HG03460 (cell line): ENCODE results near the gene KLHL29.
A peak's percentile ranks its signal among the peaks of the same experiment; 100 is the strongest.

Experiments
- ATAC-seq: cut with Tn5 transposase; IDR thresholded peaks from one replicate; pipeline ENCODE4 v1.9.1; 2021; ENCODE audit not compliant: unreplicated experiment

The KLHL29 gene

DNA sequence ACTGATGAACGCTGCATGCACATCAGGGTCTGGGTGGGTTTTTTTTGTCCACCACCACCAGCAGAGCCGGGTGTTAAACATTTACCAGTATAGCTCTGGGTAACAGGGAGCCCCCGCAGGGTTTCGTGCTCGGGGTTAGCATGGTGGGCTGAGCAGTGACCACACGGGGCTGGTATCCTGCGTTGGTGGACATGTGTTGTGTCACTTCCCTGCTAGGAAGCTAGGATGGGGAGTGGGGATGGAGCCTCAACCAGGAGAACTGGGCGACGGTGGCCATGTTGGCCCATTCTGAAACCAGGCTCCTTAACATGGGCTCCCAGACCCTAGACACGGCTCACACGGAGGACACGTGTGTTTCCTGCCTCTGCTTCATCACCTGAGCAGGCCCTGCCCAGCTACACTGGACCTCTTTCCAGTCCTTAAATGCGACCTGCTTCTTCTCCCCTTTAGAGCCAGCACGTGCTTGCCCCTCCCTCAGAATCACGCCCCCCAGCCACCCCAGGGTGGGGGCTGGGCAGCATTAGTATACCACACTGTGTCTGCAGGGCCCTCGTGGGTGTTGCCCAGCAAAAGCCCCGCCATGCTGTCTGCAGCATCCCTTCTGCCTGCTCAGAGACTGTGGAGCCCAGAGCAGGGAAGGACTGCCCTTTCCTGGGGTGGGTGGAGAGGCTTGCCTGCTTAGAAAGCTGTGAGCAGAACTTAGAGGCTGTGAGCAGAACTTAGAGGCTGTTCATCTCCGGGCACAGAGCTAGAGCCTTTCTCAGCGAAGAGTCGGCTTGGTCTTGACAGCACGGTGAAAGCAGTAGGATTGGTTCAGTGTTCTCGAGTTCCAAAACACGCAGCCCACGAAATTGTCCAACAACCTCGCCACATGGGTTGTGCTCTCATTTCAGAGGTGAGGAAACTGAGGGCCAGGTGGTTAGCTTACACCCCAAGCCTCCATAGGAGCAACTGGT is 142.1 kb downstream of the KLHL29 start:
- ATAC-seq: no peak

DNA sequence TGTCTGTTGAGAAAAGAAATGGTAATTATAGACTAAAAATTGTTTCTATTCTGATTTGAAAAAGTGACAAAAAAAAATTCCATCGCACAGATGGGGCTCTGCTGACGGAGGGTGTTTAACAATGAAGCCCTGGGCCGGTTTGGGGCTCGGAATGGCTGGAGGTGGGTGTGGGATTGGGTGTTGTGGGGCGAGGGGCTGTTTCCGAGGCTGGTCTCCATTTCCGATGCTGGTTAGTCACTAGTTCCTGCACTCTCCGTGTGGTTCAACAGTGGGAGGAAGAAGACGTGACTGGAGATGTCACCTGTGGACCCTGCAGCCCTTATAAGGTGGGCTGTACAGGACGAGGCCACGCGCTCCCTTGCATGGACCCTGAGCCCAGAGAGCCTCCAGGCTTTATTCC is 143.2 kb downstream of the KLHL29 start:
- no peak for ATAC-seq

- ATAC-seq: no peak
Measured at GRCh38 chr2:23528690-23529089, 143.7 kb downstream of the KLHL29 start.

GRCh38 chr2:23529659-23530058 is 144.7 kb downstream of the KLHL29 start:
- no peak for ATAC-seq

DNA sequence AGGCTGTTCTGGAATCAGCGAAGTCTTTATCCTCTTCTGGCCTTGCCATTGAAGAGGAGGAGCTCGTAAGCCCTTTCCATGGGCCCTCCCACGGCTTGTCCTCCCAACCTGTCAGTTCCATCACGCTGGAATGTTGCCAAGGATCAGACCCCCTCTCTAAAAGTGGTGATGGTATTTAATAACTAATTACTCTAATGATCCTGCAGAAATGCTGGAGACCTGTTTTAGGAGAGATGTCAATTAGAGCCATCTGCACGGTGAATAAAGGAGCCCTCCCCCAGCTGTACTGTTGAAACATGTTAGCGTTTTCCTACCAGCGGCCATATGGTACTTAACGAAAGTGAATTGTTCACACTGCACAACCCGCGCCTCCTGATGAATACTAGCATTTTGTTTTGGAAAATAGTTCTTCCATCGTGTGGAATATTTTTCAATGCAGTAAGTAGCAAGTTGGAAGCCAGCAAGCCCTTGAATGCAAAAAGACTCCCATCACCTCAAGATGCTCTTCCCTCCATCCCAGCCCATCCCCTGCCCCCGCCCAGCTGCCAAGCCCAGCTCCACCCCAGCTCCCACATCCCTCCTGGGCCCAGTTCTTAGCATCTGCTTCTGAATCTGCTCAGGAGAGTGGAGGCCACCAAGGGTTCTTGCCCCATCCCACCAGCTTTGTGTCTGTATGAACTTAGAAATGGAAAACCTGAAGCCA is 145.4 kb downstream of the KLHL29 start:
- no peak for ATAC-seq

- no peak for ATAC-seq
Measured at GRCh38 chr2:23530909-23531276, 145.9 kb downstream of the KLHL29 start.

- no peak for ATAC-seq
Measured at GRCh38 chr2:23531280-23531679, 146.3 kb downstream of the KLHL29 start.

DNA sequence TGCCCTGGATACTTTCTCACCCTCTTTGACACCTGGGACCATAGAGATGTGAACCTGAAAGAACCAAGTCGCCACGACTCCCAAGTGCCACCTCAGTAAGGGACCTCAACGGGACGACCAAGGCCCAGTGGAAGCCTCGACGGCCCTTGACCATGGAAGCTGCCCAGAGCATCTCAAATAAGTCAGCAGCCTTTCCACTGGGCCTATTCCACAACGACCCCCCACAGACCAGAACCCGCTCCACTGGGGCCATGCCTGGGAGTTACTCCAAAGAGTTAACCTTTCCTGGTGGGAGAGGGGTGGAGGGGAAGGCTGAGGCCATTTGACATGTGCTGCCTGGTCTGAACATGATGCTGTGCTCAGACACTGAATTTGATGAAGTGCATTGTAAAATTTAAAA is 146.9 kb downstream of the KLHL29 start:
- no peak for ATAC-seq

DNA sequence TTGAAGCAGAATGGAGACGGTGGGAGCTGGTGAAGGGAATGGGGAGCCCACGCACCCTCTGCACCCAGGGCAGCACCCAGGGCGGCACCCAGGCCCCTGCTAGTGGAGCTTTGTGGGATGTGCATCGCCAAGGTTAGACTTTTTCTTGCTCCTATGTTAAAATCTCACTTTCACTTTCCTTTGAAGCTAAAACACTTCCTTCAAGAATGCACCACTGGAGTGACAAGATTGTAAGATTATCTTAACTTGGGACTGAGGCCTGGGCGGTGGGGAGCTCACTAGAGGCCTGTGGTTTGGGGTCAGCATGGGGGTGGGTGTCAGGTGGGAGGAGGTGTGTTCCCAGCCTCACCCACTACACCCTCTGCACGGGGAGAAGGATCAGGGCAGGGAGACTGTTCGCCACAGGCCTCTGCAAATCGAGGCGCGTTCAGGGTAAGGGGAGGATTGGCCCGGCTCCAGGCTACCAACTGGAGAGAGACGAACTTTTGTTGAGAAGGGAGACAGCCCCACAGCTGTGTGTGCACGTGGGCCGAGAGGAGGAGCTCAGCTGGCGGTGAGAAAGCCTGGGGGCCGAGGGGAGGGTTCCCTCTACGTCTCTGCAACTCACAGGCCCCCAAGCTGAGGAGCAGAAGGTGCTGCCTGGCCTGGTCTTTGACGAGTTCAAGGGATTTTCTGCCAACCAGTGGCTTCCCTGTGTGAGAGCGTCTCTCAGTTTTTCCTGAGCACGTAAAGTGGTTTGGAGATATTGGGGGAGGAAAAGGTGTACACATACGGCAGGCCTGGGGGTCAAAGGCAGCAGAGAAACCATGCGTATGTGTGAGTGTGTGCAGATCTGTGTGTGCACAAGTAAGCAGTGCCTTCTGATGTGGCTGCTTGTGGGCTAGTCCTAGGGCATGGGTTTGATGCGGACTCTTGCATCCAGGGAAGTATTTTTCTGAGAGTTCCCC is 147.7 kb downstream of the KLHL29 start:
- peak; percentile 65 for ATAC-seq

- ATAC-seq: no peak
Measured at GRCh38 chr2:23533338-23533695, 148.3 kb downstream of the KLHL29 start.

GRCh38 chr2:23534771-23535170 is 149.8 kb downstream of the KLHL29 start:
- ATAC-seq: no peak

GRCh38 chr2:23536326-23536725 is 151.3 kb downstream of the KLHL29 start:
- ATAC-seq: no peak

DNA sequence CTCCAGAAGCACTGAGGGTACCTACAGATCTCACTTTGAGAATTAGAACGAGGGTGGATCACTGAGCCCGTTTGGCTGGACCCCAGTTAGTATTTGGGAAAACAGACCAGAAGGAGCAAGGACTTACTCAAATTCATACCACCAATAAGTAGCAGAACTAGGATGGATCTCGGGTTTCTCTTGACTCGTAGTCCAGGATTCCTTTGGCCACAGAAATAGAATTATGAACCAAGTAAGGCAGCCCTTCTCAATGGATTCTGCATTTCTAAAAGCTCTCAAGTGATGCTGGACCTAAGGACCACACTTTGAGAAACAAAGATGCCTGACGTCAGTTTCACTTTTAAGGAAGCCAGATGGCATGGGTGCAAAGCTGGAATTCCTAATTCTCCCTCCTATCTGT is 153.0 kb downstream of the KLHL29 start:
- no peak for ATAC-seq

GRCh38 chr2:23538566-23538965 is 153.6 kb downstream of the KLHL29 start:
- ATAC-seq: no peak

GRCh38 chr2:23540804-23541360 is 155.9 kb downstream of the KLHL29 start:
- ATAC-seq: no peak

GRCh38 chr2:23541503-23542229 is 156.7 kb downstream of the KLHL29 start:
- no peak for ATAC-seq

- no peak for ATAC-seq
Measured at GRCh38 chr2:23542230-23542789, 157.3 kb downstream of the KLHL29 start.

GRCh38 chr2:23543302-23543701 is 158.3 kb downstream of the KLHL29 start:
- ATAC-seq: no peak

- no peak for ATAC-seq
Measured at GRCh38 chr2:23543728-23544127, 158.7 kb downstream of the KLHL29 start.
